HG02642 (cell line): ENCODE data around the gene PTH2R.
A peak's percentile ranks its signal among the peaks of the same experiment; 100 is the strongest.
"Not testable (repeated sequence)": the region's sequence is repeated elsewhere in the genome, so short reads cannot be mapped to it uniquely, and the experiment has no call there.

Source experiments
- ATAC-seq: cut with Tn5 transposase; IDR thresholded peaks from one replicate; pipeline ENCODE4 v1.9.1; 2021; ENCODE audit warnings: mild to moderate bottlenecking; ENCODE audit not compliant: unreplicated experiment, poor library complexity

The PTH2R gene

GRCh38 chr2:208386541-208386940 lies 20.1 kb upstream of the PTH2R start:
- no peak for ATAC-seq

- ATAC-seq = no peak
These were observed 16.7 kb upstream of the PTH2R start for GRCh38 chr2:208389940-208390339.

- no peak for ATAC-seq
These were observed 14.3 kb upstream of the PTH2R start for GRCh38 chr2:208392300-208392699.

DNA sequence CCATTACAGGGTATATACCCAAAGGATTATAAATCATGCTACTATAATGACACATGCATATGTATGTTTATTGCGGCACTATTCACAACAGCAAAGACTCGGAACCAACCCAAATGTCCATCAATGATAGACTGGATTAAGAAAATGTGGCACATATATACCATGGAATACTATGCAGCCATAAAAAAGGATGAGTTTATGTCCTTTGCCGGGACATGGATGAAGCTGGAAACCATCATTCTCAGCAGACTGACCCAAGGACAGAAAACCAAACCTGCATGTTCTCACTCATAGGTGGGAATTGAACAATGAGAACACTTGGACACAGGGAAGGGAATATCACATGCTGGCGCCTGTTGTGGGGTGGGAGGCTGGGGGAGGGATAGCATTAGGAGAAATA lies 9.8 kb upstream of the PTH2R start:
- ATAC-seq = not testable (repeated sequence)

GRCh38 chr2:208399201-208399600 lies 7.4 kb upstream of the PTH2R start:
- ATAC-seq = no peak

GRCh38 chr2:208407667-208408066 lies 1.1 kb downstream of the PTH2R start:
- ATAC-seq = no peak

DNA sequence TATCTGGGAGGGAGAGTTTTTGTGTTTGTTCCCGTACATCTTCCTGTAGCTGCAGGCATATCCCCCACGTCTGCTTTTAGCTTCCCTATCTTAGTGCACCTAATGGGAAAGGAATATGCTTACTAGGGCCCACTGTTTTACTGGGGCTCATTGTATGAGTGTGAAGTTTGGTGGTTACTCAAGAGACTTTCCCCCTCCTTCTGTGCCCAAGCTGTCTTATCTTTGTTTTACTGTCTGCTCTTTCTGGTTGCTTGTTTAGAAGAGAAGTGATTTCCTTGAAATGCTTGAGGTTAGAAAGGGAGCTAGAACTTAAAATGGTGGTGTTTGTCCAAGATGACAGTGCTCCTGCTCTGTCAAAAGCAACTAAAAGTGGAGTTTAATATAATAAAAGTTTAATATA lies 7.3 kb downstream of the PTH2R start:
- ATAC-seq = no peak

DNA sequence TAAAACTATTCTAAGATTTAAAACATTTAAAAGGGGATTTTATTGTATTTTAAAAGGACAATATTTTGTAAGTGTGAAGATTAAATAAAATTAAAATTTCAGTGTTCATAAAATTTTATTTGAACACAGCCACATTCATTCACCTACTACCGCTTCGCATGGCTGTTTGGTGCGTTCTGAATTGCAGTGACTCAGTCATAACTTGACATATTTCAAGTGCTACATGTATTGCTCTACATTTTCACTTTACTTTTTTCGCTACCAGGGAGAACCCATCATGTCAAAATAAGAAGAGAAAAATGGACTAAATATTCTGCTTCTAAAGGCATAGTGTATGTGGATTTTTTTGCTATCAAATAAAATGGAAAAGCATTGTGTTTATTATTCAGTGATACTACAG lies 8.7 kb downstream of the PTH2R start:
- no peak for ATAC-seq

- ATAC-seq = peak; percentile 83
These were observed 9.3 kb downstream of the PTH2R start for GRCh38 chr2:208415897-208416296.

- no peak for ATAC-seq
These were observed 19.9 kb downstream of the PTH2R start for GRCh38 chr2:208426412-208427045.

GRCh38 chr2:208437755-208438154 lies 31.2 kb downstream of the PTH2R start:
- no peak for ATAC-seq

- ATAC-seq = no peak
These were observed 34.1 kb downstream of the PTH2R start for GRCh38 chr2:208440716-208441115.

GRCh38 chr2:208441951-208442350 lies 35.4 kb downstream of the PTH2R start:
- no peak for ATAC-seq

- not testable (repeated sequence) for ATAC-seq
These were observed 40.9 kb downstream of the PTH2R start for GRCh38 chr2:208447447-208447846.

DNA sequence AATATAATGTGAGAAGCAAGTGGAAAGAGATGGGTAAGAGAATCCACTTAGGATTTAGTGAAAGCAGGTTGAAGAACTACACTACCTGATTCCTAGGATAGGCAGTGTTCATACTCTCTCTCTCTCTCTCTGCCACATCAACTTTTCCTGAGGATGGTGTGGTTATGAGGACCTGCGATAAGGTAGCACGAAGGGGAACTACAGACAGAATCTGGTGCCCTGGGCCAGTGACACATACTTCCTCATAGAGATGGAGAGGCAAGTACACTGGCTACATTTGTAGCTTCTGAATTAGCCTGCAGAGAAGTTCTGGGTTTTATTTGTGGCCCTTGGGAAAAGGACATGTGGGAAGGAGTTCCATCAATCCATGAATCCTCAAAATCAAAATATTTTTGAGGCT lies 44.5 kb downstream of the PTH2R start:
- no peak for ATAC-seq

- ATAC-seq = no peak
These were observed 48.3 kb downstream of the PTH2R start for GRCh38 chr2:208454861-208455260.

DNA sequence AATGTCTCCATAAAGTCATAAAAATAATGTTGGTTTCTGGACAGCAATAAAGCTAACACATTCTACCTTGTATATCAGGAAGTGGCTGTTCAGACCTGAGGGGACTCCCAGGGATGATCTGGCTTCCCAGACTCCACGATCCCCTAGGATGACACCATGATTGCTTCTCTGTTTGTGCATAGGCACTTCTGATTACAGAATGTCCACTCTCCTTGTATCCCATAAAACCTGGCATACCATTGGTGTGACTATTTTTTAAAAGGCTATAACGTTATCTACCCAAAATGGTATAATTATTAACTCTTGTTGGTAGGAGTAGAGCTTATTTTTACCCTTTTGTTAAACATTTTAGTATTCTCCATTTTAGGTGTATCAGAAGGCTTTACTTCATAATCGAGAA lies 57.1 kb downstream of the PTH2R start:
- no peak for ATAC-seq

GRCh38 chr2:208464205-208464604 lies 57.6 kb downstream of the PTH2R start:
- no peak for ATAC-seq

- peak; percentile 86 for ATAC-seq
These were observed 59.7 kb downstream of the PTH2R start for GRCh38 chr2:208466151-208466919.

- no peak for ATAC-seq
These were observed 60.3 kb downstream of the PTH2R start for GRCh38 chr2:208466920-208467298.

DNA sequence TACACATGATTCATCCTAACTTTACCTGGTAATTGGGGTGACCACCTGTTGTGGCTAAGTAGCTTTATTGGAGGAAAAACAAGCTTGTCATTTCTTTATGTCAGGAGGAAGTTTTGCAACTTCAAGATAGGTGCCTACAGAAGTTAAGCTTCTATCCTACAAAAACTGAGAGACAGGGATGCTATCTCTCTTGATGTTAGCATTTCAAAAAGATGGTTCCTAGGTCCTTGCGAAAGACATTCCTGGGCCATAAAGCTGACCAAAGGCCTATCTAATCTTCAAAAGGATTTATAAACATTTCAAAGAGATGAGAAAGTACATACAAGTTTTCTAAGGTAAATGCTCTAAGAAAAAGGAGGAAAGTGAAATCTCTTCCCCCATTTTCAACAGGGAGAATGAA lies 61.0 kb downstream of the PTH2R start:
- no peak for ATAC-seq

DNA sequence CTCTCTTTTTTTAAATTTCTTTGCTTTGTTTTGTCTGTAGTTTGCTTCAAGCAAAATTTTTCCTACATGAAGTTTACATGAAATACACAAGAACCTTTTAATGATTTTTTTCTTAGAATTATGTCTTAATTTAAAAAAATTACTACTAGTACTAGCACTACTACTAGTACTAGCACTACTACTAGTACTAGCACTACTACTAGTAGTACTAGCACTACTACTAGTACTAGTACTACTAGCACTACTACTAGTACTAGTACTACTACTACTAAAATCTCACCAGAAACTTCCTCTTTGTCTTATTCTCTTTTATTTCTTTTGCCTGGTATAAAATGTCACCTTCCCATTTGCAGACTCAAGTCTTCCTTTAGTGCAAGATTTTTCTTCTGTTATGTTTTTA lies 71.1 kb downstream of the PTH2R start:
- ATAC-seq = no peak
